Testis (tissue), 3 donors: Measurements from ENCODE around the gene ILDR1. TPM values are rescaled to one million over a fixed set of nuclear protein-coding genes. Genes with fewer than 3 reads are reported as not detected.

ENCODE experiments used
- DNase-seq: peaks from one replicate; pipeline ENCODE4 v3.0.0-alpha.2; 2019
- H3K27ac ChIP-seq, 2 donors: fragments of 200-600 bp; sonication (generic); one replicate each; pipeline ENCODE4 v1.5.1; 2019
- H3K27me3 ChIP-seq: fragments of 200-600 bp; sonication (generic); one replicate; pipeline ENCODE4 v1.5.1; 2019
- H3K36me3 ChIP-seq: fragments of 200-600 bp; sonication (generic); one replicate; pipeline ENCODE4 v1.5.1; 2017; ENCODE audit warnings: low read depth; ENCODE audit errors: missing control alignments
- H3K4me1 ChIP-seq: fragments of 200-600 bp; sonication (generic); one replicate; pipeline ENCODE4 v1.5.1; 2019
- H3K4me3 ChIP-seq, 2 donors: fragments of 200-600 bp; sonication (generic); one replicate each; pipeline ENCODE4 v1.5.1; 2017 to 2019
- H3K9me3 ChIP-seq: fragments of 200-600 bp; sonication (generic); one replicate; pipeline ENCODE4 v1.5.1; 2017
- CTCF ChIP-seq, 3 experiments: fragments of 450-650 bp in 2 of 3; fragments of 200-600 bp in 1 of 3; sonication (generic) in 1 of 3; IDR thresholded peaks; one replicate each; pipeline ENCODE4 v1.5.1; 2016 to 2019; ENCODE audit warnings: antibody characterized with exemption in 3 of 3, mild to moderate bottlenecking in 2 of 3, moderate library complexity in 1 of 3
- POLR2A ChIP-seq: fragments of 450-650 bp; IDR thresholded peaks from one replicate; pipeline ENCODE4 v1.6.1; 2017; ENCODE audit warnings: antibody characterized with exemption, mild to moderate bottlenecking, moderate library complexity
- WGBS, 2 donors: methylation state at CpG; one replicate each; pipeline ENCODE4 v1.1.5; 2018; 5-methylcytosine and 5-hydroxymethylcytosine counted together
- intact Hi-C: fragments of 100-400 bp; cut with DNase I; formaldehyde crosslinking; loops from one replicate; pipeline ENCODE4 v1.15.1; 2023; ENCODE audit warnings: low total_unique reads
- polyA plus RNA-seq: library from polyadenylated mRNA; stranded (reverse); fragments of 350-450 nt; fragmentation: Illumina TruSeq; extraction: RNeasy Lipid Tissue Mini Kit (QIAGEN cat#74804); gene quantifications from one replicate; pipeline ENCODE4 v1.2.3, GENCODE V29; 2014; ENCODE audit warnings: low read depth, low replicate concordance; ENCODE audit not compliant: insufficient read depth
- total RNA-seq, 2 donors: library from RNA; depleted of rRNA; stranded (reverse); fragments of >200 nt; gene quantifications; one replicate each; pipeline ENCODE4 v1.2.3, GENCODE V29; 2016

Gene ILDR1
- total and polyA plus RNA-seq, 3 donors from 2014 or later, result 1.4 to 3.2 (median 3.2) TPM

GRCh38 chr3:122004107-122004506 is 17.9 kb downstream of the ILDR1 start:
- 59 to 65% methylated on average over 2 of the region's 2 CpGs for WGBS, 2 donors
- TF ChIP-seq POLR2A, result no peak
- no peak for TF ChIP-seq CTCF (IDR thresholded peaks at IDR 0.05)

GRCh38 chr3:122003606-122004005 is 18.4 kb downstream of the ILDR1 start:
- no peaks in the 10 kb centered on the region for H3K9me3 ChIP-seq
- no peaks in the 10 kb centered on the region for H3K4me1 ChIP-seq
- 5 to 31% methylated on average over 1 of the region's 1 CpG for WGBS, 2 donors
- DNase-seq, result no peak
- TF ChIP-seq POLR2A (no peak), CTCF (IDR thresholded peaks at IDR 0.05) (no peak)
- no peaks in the 10 kb centered on the region for H3K27me3 ChIP-seq
- H3K4me3 ChIP-seq, result no peak overlapping the region
- H3K27ac ChIP-seq, result no peak overlapping the region
- no peaks in the 10 kb centered on the region for H3K36me3 ChIP-seq
- intact Hi-C loops, result no loop called here

More at GRCh38 chr3:122004107-122004506, 17.9 kb downstream of the ILDR1 start:
- Histone ChIP-seq H3K9me3 (no peaks in the 10 kb centered on the region), H3K4me3 (no peak overlapping the region), H3K27ac (no peak overlapping the region), H3K36me3 (no peaks in the 10 kb centered on the region), H3K4me1 (no peaks in the 10 kb centered on the region), H3K27me3 (no peaks in the 10 kb centered on the region)
- intact Hi-C loops, result no loop called here
- DNase-seq, result no peak

GRCh38 chr3:122003112-122003511 is 18.9 kb downstream of the ILDR1 start:
- TF ChIP-seq POLR2A (no peak), CTCF (IDR thresholded peaks at IDR 0.05) (no peak)
- no peaks in the 10 kb centered on the region for H3K36me3 ChIP-seq
- no peaks in the 10 kb centered on the region for H3K4me1 ChIP-seq
- no peak overlapping the region for H3K4me3 ChIP-seq
- no peaks in the 10 kb centered on the region for H3K27me3 ChIP-seq
- no peak for DNase-seq
- no peaks in the 10 kb centered on the region for H3K9me3 ChIP-seq
- intact Hi-C loops, result no loop called here
- 55 to 58% methylated on average over 6 of the region's 6 CpGs for WGBS, 2 donors
- no peak overlapping the region for H3K27ac ChIP-seq

- Histone ChIP-seq H3K4me3 (no peak overlapping the region), H3K27me3 (no peaks in the 10 kb centered on the region), H3K4me1 (no peaks in the 10 kb centered on the region), H3K27ac (no peak overlapping the region), H3K36me3 (no peaks in the 10 kb centered on the region), H3K9me3 (no peaks in the 10 kb centered on the region)
- DNase-seq, result no peak
- no peak for TF ChIP-seq POLR2A
- TF ChIP-seq CTCF (IDR thresholded peaks at IDR 0.05), result no peak
- intact Hi-C loops, result no loop called here
- 89 to 91% methylated on average over 7 of the region's 7 CpGs for whole genome bisulfite sequencing, 2 donors
Observed at GRCh38 chr3:122002611-122003010, 19.4 kb downstream of the ILDR1 start.

GRCh38 chr3:122001892-122002291 is 20.2 kb downstream of the ILDR1 start:
- H3K9me3 ChIP-seq, result no peaks in the 10 kb centered on the region
- WGBS, 2 donors, result 95 to 96% methylated on average over 3 of the region's 3 CpGs
- DNase-seq, result no peak
- intact Hi-C loops, result no loop called here
- no peak for TF ChIP-seq CTCF (IDR thresholded peaks at IDR 0.05)
- no peak for TF ChIP-seq POLR2A
- H3K4me3 ChIP-seq, result no peak overlapping the region
- no peaks in the 10 kb centered on the region for H3K36me3 ChIP-seq
- no peaks in the 10 kb centered on the region for H3K27me3 ChIP-seq
- no peaks in the 10 kb centered on the region for H3K4me1 ChIP-seq
- H3K27ac ChIP-seq, result no peak overlapping the region
